ENCODE data around the gene BCAS4.
"Not testable (repeated sequence)": the region's sequence is repeated elsewhere in the genome, so short reads cannot be mapped to it uniquely, and the experiment has no call there.

The BCAS4 gene

DNA sequence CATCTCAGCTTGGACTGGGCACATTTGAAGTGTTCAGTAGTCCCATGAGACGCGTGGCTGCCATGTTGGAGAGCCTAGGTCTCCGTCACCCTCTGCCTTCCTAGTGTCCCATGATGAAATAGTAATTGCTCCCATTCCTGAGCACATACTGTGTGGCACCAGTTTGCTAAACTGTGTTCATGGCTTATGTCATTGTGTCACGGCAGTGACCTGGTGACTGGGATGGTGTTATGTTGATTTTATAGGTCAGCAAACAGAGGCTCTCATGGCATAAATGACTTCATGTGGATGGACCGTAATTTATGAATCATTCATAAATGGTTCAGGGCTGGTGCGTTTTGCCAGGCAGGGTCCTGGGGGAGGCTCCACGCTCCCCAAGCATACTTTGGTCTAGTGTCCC, 3.8 kb downstream of the BCAS4 start:
- DNase-seq = no peak

DNA sequence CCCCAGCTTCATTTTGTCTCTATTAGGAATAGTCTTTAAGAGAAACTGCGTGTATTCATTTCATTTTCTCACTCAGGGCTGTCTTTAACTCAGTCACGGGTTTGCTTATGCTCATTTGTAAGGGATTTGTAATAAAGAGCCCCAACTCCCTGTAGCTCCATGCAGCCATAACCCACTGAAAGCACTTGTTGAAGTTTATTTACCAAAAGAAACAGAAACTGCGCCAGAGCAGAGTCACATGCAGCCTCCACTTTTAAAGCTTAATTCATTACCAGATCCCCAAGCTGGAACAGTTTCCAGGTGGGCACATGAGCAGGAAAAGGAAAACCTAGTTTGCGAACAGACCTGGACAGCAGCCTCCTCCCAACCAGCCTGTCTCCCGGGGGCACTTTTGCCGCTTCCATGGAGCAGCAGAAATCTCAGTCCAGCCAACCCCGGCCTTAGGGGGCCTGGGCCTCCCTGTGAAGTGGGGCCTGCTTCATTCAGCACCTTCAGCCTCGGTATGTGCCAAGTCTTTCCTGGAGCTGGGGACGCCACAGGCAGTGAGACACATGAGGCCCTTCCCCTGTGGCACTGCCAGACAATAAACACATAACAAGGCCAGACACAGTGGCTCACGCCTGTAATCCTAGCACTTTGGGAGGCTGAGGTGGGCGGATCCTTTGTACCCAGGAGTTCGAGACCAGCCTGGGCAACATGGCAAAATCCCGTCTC, 4.5 kb downstream of the BCAS4 start:
- peak in 1 of 51 donors; percentile 11 for DNase-seq

DNA sequence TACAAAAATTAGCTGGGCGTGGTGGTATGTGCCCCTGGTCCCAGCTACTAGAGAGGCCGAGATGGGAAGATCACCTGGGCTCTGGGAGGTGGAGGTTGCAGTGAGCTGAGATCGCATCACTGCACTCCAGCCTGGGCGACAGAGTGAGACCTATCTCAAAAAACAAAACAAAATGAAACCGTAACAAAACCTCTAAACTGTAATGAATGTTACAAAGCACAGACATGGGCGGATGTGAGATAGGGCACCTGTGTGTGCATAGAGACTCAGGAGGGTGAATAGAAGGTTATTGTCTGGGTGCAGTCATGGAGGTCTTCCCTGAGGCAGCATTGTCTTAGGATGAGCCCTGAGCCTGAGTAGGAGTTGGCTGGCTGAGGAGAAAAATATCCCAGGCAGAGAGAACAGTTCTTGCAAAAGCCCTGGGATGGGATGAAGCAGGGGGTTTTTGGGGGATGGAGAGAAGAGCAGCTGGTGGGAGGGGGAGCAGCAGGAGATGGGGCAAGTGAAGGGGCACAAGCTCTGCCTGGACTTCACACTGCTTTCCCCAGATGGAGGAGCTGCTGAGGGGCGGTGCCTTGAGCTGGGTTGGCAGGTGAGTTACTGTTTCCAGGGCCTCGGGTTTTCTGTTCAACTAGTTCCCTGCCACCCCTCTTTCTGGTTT, 5.2 kb downstream of the BCAS4 start:
- no peak for DNase-seq

DNA sequence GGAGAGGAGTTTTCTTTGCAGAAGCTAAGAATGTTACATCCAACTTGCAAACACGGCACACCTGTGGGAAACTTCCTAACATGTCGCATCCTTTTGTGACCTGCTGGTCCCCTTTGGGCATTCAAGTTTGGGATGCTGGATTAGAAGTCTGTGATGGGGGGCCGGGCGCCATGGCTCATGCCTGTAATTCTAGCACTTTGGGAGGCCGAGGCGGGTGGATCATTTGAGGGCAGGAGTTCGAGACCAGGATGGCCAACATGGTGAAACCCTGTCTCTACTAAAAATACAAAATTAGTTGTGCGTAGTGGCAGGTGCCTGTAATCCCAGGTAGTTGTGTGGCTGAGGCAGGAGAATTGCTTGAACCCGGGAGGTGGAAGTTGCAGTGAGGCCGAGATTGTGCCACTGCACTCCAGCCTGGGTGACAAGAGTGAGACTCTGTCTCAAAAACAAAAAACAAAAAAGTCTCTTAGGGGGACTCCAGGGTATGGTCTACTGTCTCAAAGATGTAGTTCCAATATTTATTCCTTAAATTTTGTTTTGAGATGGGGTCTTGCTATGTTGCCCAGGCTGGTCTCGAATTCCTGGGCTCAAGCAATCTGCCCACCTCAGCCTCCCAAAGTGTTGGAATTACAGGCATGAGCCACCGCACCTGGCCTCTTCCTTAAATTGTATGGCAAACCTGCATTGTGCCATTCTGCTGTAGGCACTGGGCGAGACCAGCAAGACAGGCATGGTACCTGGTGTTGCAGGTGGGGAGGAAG, 6.3 kb downstream of the BCAS4 start:
- DNase-seq = not testable (repeated sequence)

DNA sequence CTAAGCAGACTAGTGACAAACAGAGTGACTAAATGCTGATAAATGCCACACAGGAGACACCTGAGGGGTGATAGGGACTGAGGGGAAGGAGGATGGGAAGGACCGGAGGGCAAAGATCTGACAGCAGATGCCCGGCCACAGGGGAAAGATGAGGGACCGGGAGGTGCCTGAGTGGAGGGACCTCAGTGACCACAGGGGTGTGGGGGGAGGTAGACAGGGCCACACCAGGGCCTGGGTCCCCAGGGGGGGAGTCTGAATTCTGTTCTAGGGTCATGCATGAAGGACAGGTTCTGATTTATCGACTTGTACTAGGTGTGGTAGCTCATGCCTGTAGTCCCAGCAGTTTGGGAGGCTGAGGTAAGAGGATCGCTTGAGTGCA, 6.9 kb downstream of the BCAS4 start:
- DNase-seq = no peak

DNA sequence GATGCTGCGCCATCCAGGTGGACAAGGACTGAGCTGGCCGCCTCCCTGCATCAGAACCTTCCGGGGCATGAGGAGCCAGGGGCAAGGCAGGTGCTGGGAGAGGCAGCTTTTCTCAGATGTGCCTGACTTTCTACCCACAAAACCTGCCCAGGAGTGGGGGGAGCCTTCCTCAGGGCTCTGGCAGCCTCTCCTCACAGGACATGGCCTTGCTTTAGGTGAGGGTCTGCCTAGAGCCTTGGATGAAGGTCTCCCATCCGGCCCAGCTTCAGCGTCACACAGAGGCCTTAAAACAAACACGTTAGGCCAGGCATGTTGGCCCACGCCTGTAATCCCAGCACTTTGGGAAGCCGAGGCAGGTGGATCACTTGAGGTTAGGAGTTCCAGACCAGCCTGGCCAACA, 7.4 kb downstream of the BCAS4 start:
- DNase-seq = no peak

DNA sequence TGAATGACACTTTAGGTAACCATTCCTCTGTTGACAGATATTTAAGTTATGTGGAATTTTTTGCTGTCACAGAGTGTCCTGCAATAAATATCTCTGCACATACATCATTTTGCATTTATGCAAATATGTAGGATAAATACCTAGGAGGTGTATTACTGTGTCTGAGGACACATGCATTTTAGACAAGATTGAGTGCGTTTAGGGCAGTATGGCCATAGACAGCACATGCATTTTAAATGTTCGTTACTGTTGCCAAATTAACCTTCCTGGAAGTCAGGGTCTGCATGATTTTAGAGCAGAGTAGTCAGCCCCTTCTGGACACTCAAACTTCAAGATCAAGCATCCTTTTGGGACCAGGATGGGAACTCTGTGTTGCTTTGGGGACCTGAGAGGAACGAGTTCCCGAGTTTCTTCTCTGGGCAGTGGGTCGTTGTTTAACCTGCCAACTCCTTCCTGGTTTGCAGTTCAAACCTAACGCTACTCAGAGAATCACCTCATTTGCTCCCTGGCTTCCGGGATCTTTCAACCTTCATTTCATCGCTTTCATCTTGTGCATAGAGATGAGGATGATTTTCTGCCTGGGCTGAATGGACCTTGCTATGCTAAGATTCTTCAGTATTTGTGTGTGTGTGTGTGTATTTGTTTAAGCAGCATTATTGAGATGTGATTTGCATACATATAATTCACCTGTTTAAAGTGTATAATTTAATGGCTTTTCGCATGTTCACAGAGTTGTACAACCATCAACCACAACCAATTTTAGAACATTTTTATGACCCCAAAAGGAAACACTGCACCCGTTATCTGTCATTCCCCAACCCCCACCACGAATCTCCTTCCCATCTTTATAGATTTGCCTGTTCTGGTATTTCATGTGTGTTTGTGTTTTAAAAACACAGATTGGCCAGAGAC, 9.8 kb downstream of the BCAS4 start:
- no peak for DNase-seq

DNA sequence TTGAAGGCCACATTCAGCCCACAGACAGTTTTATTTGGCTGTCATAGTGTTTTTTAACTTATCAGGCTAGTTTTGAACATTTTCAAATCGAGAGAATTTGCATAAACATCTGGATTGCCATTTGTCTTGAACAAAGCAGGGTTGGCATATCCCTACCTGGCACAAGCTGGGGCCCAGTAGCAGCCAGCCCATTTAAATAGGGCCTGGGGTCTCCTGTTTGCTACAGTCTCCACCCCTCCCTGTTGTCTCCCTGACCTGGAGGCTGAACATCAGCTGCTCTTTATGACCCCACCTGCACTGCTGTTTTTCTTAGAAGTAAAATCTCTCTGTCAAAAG, 10.5 kb downstream of the BCAS4 start:
- DNase-seq = no peak

DNA sequence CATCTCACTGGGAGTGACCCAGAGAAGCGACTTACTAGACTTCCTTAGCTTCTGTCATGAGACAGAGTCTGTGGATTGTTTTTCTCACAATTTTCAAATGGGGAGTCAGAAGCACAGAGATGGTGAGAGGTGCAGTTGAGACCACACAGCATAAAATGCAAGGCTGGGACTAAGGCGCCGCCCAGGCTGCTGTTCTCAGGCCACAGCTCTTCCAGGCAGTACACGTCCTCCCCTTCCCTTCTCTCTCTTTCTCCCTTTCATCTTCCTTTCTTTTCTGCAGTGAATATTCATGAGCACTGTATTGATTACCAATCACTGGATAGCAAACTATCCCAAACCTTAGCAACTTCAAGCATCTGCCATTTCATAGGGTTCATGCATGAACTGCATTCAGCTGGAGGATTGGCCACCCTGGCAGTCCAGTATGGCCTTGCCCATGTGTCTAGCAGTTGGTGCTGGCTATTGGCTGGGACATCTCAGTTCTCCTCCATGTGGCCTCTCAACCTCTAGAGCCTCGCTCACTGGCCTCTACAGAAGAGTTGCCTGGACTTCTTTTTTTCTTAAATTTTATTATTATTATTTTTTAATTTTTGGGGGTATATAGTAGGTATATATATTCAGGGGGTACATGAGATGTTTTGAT, 11.4 kb downstream of the BCAS4 start:
- DNase-seq = no peak

DNA sequence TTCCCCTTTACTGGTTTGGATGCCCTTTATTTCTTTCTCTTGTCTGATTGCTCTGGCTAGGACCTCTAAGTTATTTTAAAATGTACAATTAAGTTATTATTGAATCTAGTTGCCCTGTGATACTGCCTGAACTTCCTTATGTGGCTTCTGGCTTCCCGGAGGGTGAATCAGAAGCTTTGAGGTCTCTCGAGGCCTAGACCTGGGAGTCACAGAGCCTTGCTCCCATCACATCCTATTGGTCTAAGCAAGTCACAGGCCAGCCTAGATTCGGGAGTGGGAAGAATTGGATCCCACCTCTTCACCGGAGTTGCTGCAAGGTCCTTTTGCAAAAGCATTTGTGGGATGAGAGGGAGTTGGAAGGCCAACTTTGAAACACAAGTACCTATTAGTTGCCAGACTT, 15.2 kb downstream of the BCAS4 start:
- DNase-seq = no peak

DNA sequence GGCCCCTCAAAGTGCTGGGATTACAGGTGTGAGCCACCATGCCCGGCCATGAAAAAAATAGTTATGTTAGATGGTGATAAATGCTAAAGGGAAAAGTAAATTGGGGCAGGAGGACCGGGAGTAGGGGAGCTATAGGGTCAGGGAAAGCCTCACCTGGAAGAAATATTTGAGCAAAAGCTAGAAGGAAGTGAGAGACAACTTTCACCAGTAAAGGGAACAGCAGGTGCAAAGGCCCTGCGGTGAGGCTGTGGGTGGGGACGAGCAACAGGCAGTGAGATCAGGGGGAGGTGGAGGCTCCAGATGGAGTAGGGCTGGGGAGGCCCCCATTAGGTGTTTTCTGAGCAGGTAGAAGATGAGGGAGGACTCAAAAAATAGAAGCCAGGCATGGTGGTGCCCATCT, 16.0 kb downstream of the BCAS4 start:
- no peak for DNase-seq

DNA sequence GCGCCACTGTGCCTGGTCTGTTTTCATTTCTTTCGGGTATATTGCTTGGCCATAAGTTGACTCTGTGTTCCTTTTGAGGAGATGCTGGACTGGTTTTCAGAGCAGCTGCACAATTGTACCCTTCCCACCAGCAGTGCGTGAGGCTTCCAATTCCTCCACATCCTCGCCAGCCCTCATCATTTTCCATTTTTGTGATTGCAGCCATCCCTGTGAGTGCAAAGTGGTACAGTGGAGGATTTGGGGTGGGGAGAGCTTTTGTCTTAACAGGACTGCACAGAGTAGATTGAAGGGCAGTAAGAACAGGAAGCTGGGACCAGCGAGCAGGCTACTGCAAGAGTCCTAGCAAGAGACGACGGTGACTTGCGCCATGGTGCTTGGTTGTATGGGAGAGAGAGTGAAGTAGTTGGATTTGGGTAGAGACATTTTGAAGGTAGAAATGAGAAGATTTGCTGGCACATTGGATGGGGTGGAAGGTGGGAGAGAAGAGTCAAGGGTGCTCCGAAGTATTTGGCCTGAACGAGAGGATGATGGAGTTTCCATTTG, 18.3 kb downstream of the BCAS4 start:
- DNase-seq = no peak

DNA sequence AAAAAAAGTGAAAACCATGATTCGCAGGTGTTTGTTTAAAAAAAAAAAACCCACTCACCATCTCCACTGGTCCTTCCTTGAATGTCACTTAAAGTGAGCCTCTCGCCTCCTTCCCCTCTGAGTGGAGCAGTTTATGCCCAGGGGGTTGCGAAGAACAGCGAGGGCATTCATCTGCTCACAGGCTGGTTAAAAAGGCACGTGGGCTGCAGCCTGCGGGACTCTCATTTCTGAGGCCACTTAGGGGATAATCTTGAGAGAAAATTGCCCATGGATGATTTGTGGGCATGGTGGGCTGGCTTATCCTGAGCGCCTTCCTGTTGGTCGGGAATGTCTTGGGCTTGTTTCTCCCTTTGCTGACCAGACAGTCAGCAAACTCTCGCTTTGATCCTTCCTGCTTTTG, 18.9 kb downstream of the BCAS4 start:
- DNase-seq = no peak

DNA sequence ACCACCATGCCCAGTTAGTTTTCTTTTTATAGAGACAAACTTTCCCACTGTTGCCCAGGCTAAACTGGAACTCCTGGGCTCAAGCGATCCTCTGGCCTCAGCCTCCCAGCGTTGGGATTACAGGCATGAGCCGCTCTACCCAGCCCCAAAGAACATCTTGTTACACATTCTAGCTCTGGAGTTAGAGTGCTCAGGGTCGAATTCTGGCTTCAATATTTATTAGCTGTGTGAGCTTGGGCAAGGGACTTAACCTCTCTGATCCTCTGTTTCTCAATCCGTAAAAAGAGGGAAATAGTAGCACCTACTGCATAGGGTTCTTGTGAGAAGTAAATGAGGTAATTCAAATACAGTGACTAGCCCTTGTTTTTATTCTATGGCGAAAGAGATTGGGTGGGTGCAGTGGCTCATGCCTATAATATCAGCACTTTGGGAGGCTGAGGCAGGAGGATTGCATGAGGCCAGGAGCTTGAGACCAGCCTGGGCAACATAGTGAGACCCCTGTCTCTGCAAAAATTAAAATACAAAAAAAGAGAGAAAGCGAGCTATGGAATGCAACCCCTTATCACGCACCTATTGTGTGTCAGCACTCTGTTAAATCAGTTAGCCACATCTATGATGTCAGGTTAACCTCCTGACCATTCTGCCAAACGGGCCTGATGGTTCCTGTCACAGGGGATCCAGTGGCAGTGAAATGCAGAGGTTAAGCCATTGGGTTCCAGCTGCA, 19.7 kb downstream of the BCAS4 start:
- no peak for DNase-seq

DNA sequence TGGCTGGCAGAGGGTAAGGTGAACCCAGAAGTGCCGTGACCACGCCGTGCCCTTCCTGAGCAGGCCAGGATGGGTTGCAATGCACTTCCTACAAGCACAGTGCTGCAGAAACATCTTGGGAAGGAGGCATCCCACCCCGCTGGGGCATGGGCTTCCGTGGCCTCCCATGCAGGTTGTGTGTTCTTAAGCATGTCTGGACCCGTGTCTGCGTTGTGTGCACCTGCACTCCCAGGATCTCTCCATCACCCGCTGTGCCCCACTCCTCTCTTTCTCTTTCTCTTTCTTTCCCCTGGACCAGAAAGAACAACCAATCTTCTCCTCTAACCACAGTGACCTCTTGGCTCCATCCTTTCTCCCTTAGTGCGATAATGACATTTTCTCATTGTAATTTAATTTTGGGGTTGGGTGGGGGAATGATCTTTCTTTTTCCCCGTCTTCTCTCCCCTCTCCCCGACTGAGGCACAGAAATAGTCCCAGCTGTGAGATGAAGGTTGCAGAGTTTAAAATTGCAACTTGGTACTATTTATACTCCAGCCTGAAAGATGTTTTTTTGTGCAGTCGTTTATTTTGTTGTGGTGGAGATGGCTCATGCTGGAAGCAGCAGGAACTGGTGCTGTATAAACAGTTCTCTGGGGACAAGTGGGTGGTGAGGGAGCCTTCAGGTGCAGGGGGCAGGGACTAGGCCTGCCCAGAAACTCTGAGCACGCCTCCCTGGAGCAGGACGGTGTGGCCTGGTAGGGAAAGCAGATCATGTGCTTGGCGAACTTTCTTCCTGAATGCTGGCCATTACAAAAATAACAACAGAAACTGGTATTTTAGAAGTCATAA, 20.5 kb downstream of the BCAS4 start:
- no peak for DNase-seq

DNA sequence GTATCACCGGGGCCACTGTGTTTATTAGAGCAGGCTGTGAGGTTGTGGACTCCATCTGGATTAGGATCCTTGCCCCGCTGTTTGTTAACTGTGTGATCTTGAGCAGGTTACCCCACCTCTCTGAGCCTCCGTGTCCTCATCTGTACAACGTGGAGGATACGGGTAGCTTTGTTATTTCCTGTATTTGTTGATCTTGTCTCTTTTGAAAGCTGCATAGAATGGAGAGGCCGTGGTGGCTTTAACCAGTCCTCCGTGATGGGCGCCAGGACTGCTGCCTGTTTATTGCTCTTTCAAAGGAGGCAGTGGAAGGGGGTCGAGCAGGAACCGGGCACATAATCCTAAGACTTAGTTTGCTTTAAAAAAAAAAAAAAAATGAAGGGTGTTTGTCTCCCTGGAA, 22.9 kb downstream of the BCAS4 start:
- DNase-seq = no peak

DNA sequence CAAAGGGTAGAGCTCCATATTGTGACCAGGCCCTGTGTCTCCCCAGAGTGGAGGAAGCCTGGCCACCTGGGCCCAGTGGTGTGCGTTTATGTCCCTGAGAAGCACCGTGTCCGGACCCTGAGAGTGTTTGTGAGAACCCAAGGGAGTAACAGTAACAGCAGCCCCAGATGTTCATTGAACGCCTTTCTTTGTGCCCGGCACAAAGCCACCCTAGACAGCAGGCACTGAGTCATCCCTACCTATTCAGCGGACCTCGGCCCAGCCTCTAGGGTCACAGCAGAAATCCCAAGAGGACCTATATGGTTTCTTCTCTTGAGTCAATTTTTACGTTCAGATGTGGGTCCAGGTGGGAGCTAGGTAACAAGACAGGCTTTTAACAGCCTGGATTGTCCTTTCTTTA, 24.5 kb downstream of the BCAS4 start:
- DNase-seq = no peak

DNA sequence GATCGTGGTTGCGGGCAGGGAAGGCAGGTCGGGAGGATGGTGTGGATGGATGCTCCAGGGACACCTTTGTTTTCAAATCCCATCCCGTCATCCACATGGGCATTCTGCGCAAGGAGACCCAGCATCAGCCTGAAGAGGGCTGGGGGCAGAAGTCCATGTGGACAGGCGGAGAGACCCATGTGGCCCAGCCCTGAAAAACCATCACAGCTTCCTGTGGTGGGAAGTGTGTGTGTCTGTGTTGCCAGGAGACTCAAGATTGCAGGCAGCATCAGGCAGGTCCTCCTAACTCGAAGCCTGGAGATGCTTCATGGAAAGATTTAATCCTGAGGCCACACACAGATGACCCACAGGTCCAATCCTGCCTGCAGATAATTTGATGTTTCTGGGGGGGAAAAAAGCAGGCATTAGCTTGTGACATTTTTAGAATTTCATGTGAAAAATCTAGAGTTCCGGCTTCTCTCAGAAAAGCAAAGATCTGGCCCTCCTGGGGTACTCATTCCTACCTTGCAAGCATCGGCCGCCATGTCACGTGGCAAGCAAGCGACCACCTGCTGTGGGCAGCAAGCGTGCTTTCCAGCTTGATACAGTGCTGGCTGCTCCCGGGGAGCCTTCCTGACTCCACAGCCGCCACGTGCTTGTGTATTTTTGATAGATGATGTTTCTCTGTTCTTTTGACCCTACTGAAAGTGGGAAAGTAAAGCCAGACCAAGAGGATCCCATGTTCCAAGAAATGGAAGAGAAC, 25.8 kb downstream of the BCAS4 start:
- no peak for DNase-seq

Measured in hypothalamus (tissue), 51 donors.